Measurements from ENCODE around the gene ATP6V1G3. TPM values are rescaled to one million over a fixed set of nuclear protein-coding genes. Genes with fewer than 3 reads are reported as not detected.

Gene ATP6V1G3
- total and polyA plus RNA-seq, 9 of the 15 experiments (the other 6 are each of a cell fraction or from before 2014, with no cell fraction given): 0.32 TPM; not detected in 8

- TF ChIP-seq MAX (CRISPR knock-in tag; IDR thresholded peaks at IDR 0.05) (no peak), ZNF277 (CRISPR knock-in tag; IDR thresholded peaks at IDR 0.05; ENCODE audit: borderline replicate concordance) (no peak), NCOA4 (IDR thresholded peaks at IDR 0.05; ENCODE audit: partially characterized antibody) (no peak), CREM (IDR thresholded peaks at IDR 0.05; ENCODE audit: low read depth) (no peak), NR2C1 (IDR thresholded peaks at IDR 0.05) (no peak), NR2C1 (tag; IDR thresholded peaks at IDR 0.05) (no peak), BRF1 (IDR thresholded peaks at IDR 0.05; ENCODE audit: borderline replicate concordance, extremely low read depth, insufficient read length) (no peak), TARDBP (IDR thresholded peaks at IDR 0.05) (no peak), RAD21 (CRISPR knock-in tag; conservative IDR thresholded peaks at IDR 0.05 in 1 of 2, IDR thresholded peaks at IDR 0.05 in 1 of 2) (peak in 1 of 2 experiments; percentile 28; a peak in 1 of 4 replicates), HNRNPLL (IDR thresholded peaks at IDR 0.05; ENCODE audit: low read depth, low read length, poor library complexity, severe bottlenecking) (no peak), ZBTB12 (CRISPR knock-in tag; IDR thresholded peaks at IDR 0.05) (no peak), TRIM24 (IDR thresholded peaks at IDR 0.05) (peak in 1 of 2 experiments; percentile 51; a peak in 1 of 4 replicates), ARHGAP35 (IDR thresholded peaks at IDR 0.05; ENCODE audit: partially characterized antibody) (no peak), AFF1 (IDR thresholded peaks at IDR 0.05; ENCODE audit: low read depth in 1 of 2, partially characterized antibody in 2 of 2) (peak in 1 of 2 experiments; percentile 43)
Measured at GRCh38 chr1:198556971-198557370, 16.5 kb upstream of the ATP6V1G3 start (continued).

Data from K562 (cell line).